HG03558 (cell line): ENCODE measurements around the gene METRNL.
"Not testable (repeated sequence)": the region's sequence is repeated elsewhere in the genome, so short reads cannot be mapped to it uniquely, and the experiment has no call there.

Experiments
- ATAC-seq: cut with Tn5 transposase; IDR thresholded peaks from one replicate; pipeline ENCODE4 v1.9.1; 2021; ENCODE audit warnings: moderate number of reproducible peaks; ENCODE audit not compliant: unreplicated experiment; ENCODE audit errors: extremely low read depth

The METRNL gene

DNA sequence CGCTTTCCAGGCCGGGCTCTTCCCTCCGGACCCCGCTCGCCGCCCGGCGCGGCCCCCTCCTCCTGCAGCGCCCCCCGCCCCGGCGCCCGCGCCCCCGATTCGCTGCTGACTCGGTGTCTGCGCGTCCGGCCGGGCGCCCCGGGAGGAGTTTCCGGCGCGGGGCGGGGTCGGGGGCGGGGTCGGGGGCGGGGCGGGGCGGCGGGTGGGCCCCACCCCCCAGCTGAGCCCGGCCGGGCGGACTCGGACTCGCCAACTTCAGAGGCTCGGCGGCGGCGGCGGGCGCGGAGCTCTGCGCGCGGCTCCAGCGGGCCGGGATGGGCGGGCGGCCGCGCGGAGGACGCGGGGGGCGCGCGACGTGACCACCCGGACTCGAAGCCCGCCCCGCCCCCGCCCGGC lies at the start of gene METRNL:
METRNL (plus strand) TSS at position 258 of the 396 bp plus-strand sequence. CDS start 207 bp downstream, outside the sequence.
- ATAC-seq, result no peak

DNA sequence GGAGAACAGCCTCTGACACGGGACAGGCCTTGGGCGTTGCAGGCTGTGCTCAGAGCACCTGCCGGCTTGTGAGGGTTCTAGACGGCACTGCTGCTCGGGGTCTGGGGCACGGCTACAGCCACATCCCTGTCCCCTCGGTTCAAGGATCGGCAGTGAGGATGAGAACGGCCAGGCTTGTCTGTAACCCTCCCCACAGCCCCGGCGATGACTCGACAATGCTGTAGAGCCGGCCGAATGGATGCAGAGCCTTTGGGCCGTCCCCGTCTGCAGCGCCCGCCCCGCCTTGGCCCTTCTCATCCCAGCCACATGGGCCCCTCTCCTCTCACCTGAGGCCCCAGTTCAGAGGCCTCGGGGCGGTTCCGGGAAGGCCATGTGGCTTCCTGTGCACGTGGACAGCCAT lies 49.0 kb upstream of the METRNL start:
- no peak for ATAC-seq

DNA sequence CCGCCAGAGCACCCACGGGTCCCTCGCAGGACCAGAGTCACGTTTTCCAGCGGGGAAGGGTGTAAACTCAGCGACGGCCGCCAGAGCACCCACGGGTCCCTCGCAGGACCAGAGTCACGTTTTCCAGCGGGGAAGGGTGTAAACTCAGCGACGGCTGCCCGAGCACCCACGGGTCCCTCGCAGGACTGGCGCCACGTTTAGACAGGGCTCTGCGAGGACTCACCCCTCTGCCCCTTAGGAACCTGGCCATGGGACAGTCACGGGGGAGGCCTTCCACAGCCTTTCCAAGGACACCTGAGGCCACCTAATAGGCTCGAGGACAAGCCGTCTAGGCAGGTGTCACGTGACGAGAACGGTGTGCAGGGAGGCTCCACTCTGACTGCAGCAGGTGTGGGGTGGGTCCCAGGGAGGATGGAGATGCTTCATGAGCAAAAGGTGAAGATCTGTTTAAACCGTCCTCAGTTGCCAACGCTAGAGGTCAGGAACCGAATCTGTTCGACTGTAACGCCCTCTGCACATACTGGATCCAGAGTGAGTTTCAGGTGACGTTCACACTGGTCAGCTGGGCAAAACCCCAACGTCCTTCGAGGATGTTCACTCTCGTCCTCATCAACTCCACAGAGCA lies 48.0 kb upstream of the METRNL start:
- ATAC-seq, result no peak

DNA sequence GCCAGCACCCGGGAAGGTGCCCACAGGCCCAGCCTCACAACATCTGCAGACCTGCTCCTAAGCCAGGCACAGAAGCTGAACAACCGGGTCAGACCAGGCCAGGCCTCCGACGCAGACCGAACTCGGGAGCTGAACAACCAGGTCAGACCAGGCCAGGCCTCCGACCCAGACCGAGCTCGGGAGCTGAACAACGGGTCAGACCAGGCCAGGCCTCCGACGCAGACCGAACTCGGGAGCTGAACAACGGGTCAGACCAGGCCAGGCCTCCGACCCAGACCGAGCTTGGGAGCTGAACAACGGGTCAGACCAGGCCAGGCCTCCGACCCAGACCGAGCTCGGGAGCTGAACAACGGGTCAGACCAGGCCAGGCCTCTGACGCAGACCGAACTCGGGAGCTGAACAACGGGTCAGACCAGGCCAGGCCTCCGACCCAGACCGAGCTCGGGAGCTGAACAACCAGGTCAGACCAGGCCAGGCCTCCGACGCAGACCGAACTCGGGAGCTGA lies 47.4 kb upstream of the METRNL start:
- not testable (repeated sequence) for ATAC-seq

GRCh38 chr17:83032781-83033180 lies 46.6 kb upstream of the METRNL start:
- no peak for ATAC-seq

GRCh38 chr17:83034525-83034924 lies 44.9 kb upstream of the METRNL start:
- ATAC-seq, result no peak

DNA sequence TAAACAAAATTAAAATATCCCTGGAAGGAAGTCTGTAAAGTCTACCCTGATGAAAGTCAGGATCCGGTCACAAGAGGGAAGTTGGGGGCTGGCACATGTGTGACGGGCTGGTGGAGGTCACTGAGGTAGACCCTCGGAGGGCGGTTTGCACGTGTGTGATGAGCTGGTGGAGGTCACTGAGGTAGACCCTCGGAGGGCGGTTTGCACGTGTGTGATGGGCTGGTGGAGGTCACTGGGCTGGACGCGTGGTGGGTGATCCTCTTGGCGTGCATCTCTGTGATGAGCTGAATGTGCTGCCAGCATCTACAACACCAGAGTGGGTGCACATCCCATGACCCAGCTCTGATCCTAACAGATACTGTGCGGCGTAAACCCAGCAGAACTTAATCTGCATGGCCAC lies 43.7 kb upstream of the METRNL start:
- no peak for ATAC-seq

- no peak for ATAC-seq
Observed at GRCh38 chr17:83036193-83036592, 43.2 kb upstream of the METRNL start.

DNA sequence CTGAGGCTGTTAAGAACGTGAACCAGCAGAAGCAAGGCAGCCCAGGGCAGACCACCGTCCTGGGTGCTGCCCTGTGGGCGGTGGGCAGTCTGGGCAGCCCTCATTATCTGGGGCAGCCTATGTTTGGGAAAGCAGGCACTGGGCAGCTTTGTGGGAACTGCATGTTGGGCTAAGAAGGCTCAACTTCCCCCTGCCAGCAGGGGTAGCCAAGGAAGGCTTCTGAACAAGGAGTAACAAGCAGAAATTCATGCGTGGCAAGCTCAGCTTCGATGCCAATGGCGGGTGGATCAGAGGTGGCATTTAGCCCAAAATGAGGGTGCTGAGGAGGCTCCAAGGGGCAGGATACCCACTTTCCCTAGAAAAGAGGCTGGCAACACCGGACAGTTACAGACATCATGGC lies 42.7 kb upstream of the METRNL start:
- ATAC-seq, result no peak

DNA sequence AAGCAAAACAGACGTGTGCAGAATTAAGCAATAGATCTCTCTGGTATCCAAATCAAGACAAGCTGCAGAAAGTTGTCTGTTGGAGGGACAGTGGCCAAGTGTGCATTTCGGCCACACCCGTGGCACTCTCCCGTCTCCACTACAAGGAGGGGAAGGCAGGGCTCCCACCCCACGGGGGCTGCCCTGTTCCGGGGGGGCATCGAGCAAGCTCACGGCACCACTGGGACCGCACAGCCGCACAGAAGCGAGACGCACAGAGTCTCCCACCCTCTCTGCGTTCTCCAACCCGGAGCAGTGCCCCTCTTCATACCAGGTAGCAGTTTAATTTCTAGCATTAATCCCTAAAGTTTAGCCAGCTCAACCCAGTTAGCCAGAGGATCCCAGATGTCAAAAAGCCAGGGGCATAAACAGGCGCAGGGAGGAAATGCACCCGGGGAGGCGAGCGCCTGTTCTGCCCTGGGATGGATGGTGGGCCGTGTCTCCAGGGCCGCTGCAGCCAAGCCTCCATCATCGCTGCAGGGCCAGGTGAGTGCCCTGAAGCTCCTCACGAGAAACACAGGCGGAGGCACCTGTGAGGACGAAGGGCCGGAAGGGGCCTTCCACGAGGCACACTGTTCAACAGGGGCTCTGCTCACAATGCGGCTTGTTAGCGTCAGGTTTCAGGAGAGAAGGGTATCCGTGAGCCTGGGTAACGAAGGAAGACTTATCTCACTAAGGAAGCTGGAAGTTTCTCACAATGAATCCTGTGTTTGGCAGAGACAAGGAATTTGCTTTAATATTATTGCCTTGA lies 42.1 kb upstream of the METRNL start:
- no peak for ATAC-seq

- no peak for ATAC-seq
Observed at GRCh38 chr17:83037874-83038165, 41.6 kb upstream of the METRNL start.

DNA sequence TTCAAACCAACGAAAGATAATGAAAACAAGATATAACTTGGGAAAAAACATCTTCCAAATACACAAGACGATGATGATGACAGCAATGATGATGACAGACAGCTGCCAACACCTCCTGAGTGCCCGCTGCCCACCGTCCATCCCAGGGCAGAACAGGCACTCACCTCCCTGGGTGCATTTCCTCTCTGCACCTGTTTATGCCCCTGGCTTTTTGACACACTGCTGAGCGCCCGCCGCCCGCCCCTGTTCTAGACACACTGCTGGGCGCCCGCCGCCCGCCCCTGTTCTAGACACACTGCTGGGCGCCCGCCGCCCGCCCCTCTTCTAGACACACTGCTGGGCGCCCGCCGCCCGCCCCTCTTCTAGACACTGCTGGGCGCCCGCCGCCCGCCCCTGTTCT lies 40.4 kb upstream of the METRNL start:
- not testable (repeated sequence) for ATAC-seq

DNA sequence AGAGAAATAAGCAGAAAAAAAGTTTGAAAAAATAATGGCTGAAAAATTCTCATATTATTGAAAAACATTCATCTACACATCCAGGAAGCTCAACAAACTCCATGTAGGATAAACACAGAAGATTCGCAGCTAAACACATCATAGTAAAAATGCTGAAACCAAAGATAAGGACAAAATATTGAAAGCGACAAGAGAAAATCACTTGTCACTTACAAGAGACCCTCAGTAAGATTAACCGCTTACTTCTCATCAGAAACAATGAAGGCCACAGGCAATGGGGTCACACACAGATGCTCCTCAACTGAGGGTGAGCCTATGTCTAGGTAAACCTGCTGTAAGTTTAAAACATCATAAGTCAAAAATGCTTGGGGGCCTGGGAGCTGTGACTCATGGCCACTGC lies 38.1 kb upstream of the METRNL start:
- no peak for ATAC-seq

DNA sequence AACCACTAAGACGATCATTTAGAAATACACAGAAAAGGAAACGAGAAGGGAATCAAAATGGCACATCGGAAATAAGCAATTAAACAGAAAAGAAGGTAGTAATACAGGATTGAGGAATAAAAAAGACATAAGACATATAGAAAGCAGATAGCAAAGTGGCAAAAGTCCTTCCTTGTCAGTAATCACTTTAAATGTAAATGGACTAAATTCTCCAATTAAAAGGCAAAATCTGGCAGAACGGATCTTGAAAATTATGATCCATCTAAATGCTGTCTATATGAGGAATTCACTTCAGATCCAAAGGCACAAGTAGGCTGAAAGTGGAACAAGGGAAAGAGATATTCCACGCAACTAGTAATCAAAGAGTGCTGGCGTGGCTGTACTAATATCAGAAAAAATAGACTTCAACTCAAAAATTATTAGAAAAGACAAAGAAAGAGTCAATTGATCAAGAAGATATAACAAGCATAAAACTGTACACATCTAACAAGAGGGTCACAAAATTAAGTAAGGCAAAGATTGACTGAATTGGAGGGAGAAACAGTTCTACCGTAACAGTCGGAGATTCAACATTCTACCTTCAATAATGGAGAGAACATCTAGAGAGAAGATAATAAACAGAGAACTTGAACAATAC lies 36.8 kb upstream of the METRNL start:
- ATAC-seq, result no peak

- not testable (repeated sequence) for ATAC-seq
Observed at GRCh38 chr17:83044479-83044878, 34.9 kb upstream of the METRNL start.

DNA sequence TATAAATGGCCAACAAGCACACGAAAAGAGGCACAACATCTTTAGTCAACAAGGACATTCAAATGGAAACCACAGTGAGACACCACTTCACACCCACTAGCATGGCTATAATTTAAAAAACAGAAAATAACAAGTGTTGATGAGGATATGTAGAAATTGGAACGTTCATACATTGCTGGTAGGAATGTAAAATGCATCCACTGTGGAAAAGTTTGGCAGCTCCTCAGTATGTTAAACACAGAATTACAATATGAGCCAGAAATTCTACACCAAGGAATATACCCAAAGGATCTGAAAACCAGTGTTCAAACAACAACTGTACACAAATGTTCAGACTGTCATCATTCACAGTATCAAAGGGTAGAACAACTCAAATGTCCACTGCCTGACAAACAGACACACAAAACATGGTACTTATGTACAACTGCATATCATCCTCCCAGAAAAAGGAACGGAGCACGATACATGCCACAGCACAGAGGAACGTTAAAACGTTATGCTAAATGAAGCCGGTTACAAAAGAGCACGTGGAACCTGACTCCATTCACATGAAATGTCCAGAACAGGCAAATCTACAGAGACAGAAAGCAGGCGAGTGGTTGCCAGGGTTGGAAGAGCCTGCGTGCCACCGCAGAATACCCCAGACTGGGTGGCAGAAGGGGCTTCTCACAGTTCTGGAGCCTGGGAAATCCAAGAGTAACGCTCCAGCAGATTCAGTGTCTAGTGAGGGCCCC lies 32.8 kb upstream of the METRNL start:
- no peak for ATAC-seq

GRCh38 chr17:83047182-83047478 lies 32.3 kb upstream of the METRNL start:
- ATAC-seq, result no peak

- ATAC-seq, result not testable (repeated sequence)
Observed at GRCh38 chr17:83047818-83048475, 31.5 kb upstream of the METRNL start.

DNA sequence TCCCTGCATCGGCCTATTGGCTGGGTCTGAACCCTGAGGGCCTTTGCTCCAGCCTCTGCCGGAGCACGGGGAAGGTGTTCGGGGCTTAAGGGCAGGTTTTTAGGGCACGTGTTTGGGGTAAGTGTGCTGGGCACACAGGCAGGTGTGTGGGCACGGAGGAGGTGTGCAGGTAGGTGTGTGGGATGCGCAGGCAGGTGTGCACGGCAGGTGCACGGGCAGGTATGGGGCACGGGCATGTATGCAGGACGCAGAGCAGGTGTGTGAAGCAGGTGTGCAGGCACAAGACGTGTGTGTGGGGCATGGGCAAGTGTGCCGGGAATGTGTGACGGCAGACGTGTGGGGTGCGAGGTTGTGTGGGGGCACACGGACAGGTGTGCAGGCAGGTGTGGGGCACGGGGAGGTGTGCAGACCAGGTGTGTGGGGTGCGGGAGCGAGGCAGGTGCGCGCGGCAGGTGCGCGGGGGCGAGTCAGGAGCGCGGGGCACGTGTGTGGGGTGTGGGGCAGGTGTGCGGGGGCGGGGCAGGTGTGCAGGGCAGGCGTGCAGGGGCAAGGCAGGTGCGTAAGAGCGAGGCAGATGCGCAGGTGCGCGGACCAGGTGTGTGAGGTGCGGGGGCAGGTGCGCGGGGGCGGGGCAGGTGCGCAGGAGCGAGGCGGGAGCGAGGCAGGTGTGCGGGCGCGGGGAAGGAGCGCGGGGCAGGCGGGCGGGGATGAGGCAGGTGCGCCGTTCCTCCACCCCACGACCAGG lies 28.6 kb upstream of the METRNL start:
- no peak for ATAC-seq
